Cardiac fibroblast (primary cell): ENCODE results near the gene TBCA.

Experiments
- DNase-seq, 2 donors: peaks; one replicate each; pipeline versions ENCODE4 v3.0.0 to v3.0.0-alpha.2; 2010; ENCODE audit warnings: low read depth in 2 of 2
- H3K4me3 ChIP-seq, 2 donors: replicated peaks in 1 of 2; 1 replicate in 1 of 2; 2 replicates in 1 of 2; pipeline ENCODE4 v1.5.1; 2011; ENCODE audit warnings: low read depth in 2 of 2, low read length in 2 of 2, mild to moderate bottlenecking in 2 of 2, moderate library complexity in 1 of 2
- TF ChIP-seq, protein P1 (sequence below): IDR thresholded peaks from one replicate; pipeline ENCODE4 v1.5.1; 2011; ENCODE audit warnings: low read depth, mild to moderate bottlenecking, low read length, inconsistent platforms

Gene TBCA

DNA sequence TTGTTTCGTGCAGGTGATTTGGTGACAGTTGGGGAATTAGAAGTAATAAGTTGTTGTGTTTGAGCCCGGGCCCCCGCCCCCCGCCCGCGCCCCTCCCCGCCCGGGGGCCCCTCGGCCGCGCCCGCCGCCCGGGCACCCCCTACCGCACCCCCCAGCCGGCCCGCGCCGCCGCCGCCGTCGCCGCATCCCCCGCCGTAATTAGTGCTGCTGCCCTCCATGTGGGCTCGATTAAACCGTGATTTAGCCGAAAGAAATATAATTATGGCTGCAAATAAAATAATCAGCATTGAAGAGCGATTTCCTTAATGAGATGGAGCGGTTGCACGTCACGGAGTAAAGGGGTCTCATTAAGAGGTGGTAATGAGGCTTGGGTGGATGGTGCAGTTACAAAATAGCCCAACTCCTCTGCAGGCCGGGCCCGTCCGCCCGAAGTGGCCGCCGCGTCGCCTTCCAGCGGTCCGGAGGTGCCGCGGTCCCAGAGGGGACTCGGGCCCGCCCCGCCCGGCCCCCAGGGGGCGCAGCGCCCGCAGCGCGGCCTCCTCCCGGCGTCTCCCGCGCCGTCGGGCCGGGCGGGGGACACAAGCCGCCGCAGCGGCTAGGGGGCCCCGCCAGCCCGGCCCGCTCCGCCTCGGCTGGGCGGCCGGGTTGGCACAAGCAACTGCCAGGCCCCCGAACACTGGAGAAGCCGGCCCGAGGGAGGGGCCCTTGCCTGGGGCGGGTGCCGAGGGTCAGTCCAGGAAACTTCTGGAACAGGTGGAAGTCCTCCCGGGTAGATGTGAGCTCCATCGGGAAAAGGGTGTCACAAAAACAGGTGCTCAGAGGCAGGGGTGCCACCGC is 130.8 kb downstream of the TBCA start:
- peak overlapping the region in 1 of 2 donors; percentile 27 for H3K4me3 ChIP-seq
- DNase-seq: no peak
- TF ChIP-seq, protein P1, sequence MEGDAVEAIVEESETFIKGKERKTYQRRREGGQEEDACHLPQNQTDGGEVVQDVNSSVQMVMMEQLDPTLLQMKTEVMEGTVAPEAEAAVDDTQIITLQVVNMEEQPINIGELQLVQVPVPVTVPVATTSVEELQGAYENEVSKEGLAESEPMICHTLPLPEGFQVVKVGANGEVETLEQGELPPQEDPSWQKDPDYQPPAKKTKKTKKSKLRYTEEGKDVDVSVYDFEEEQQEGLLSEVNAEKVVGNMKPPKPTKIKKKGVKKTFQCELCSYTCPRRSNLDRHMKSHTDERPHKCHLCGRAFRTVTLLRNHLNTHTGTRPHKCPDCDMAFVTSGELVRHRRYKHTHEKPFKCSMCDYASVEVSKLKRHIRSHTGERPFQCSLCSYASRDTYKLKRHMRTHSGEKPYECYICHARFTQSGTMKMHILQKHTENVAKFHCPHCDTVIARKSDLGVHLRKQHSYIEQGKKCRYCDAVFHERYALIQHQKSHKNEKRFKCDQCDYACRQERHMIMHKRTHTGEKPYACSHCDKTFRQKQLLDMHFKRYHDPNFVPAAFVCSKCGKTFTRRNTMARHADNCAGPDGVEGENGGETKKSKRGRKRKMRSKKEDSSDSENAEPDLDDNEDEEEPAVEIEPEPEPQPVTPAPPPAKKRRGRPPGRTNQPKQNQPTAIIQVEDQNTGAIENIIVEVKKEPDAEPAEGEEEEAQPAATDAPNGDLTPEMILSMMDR: peak; percentile 6

DNA sequence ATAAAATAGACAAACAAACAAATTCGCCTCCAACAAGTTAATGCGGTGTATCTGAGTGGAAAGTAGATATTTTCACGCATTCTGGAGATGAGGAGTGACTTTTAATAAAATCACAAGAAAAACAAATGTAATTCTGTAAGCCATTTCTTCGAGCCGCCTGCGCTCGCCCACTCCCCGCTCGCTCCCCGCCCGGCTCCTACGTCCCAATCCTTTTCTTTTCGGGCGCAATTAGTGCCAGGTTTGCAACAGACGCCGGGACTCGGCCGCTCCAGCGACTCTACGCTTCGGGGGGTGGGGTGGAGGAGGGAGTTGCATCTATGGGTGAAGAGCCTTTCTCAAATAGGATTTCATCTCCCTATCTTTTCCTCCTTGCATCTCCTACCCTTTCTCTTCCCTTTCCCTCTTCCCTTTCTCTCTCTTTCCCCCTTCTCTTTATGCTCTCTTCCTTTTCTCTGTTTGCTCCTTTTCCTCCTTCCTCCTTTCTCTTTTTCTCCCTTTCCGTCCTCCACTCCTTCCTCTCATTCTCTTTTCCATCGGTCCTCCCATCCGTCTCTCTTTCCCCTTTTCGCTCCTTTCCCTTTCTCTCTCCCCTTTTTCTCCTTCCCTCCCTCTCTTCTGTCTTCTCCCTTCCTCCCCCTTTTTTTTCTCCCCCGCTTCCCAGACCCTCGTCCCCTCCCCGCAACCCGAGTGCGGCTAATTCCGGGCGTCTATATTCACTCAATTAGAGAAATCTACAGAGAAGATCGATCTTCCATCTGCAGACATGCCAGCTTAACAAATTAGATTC is 131.6 kb downstream of the TBCA start:
- DNase-seq: no peak
- no peak overlapping the region for H3K4me3 ChIP-seq
- TF ChIP-seq, protein P1: no peak

DNA sequence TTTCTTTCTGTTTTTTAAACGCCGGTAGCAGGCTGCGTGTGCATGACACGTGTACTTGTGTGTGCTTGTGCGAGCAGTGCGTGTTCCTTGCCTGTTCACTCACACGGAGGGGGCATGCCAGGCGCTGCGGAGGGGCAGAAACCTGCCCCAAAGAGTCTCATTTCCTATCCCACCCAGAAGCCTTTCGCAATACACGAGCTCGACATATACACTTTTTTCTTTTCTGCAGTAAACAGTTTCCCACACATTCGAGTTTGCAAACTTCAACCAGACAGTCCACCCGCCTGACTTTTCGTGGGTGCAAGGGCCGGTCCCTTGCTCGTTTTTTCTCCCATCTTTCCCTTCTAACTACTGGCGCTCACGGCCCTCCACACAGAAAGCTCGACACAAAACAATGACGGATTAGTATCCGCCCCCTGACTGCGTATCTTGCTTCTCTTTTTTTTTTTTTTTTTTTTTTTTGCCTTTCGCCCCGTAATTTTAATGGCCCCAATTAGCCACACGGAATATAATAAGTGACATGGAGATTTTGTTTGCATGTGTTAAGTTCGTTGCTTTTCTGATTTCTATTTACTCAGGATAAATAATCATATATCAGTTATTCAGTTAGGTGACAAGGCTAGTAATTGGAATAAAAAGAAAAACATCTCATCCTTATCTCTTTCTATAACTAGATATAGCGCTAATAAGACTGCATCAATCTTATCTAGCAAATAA is 132.3 kb downstream of the TBCA start:
- TF ChIP-seq, protein P1: no peak
- no peak for DNase-seq

DNA sequence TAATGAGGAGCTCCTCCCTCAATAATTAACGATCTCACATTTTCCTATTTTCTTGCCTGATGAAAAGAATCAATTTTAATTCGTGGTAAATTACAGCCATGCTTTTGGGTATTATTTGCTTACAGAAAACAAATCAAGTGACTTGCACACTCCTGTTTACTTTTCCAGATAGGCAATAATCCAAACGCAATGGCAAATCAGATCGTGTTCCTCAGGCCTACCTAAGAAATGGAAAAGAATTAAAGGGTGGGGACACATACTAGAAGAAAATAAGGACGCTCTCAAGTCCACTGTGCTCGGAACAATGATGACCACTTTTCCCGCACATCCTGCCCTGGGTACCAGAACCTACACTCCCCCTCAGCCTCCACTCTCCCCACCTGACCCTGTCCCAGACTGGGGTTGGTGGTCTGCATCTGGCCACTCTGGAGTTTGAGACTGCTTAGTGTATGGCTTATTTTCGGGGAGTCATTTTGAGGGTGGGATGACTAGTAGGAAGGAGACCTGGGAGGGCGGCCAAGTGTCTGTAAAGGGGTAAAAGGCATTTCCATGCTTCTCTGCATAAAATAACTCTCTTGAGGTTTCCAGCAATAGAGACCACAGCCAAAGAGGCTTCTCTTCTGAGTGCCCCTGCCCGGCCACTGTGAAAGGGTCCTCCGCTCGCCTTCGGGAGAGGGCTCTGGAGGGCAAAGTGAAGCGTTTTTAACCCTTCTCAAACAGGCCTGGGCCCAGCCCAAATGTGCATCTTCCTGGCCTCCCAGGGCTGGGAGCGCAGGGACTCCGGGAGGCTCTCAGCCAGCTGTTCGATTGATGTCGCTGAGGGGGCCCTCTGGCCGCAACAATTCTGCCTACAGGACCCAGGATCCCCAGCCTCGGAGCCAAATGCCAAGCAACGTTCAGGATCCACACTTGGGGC is 133.1 kb downstream of the TBCA start:
- H3K4me3 ChIP-seq: no peak overlapping the region
- no peak for DNase-seq
- TF ChIP-seq, protein P1: no peak

More for the DNA sequence above, 132.3 kb downstream of the TBCA start:
- H3K4me3 ChIP-seq: no peak overlapping the region

DNA sequence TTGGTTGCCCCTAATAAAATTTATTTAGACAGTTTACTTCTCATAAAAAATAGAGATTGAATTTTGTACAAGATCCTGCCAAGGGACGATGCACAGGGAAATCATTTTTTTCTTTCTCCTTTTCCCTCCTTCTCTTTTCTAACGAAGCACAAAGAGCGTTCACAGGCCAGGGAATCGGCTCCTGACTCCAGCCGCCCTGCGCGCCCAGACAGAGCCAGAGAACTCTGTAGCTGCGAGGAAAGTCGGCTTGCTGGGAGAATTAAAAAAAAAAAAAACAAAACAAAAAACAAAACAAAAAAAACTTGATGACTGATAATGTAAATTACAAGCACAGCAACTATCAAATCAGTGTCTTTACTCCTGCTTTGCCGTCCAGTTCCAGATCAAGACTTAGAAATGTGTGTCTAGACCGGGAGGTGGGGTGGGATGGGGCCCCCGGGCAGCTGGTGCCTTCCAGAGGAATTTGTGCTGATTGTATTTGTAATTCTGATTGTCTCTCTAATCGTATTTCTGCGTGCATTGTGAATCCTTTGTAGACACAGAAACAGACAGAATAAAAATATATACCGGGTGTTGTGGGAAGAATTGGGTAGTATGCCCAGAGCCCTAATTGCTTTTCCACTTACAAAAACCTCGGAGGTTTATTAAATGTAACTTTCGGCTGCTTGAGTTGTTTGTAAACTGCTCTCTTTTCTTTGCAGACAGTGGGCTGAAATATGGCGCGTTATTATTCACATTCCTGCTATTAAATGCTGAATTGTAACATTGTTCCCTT is 134.0 kb downstream of the TBCA start:
- no peak for DNase-seq
- TF ChIP-seq, protein P1: no peak
- H3K4me3 ChIP-seq: no peak overlapping the region
